IPS-18c (cell line): ENCODE results near the gene HM13.
A peak's percentile ranks its signal among the peaks of the same experiment; 100 is the strongest.
"Not testable (repeated sequence)": the region's sequence is repeated elsewhere in the genome, so short reads cannot be mapped to it uniquely, and the experiment has no call there.

ENCODE experiments used
- H3K4me3 ChIP-seq: 2 replicates; pipeline ENCODE4 v1.7.0; 2013; ENCODE audit warnings: low read depth, mild to moderate bottlenecking, low read length, moderate library complexity; ENCODE audit not compliant: insufficient read depth
- H3K9me3 ChIP-seq: one replicate; pipeline ENCODE4 v1.6.1; 2013; ENCODE audit warnings: mild to moderate bottlenecking, low read length, moderate library complexity; ENCODE audit not compliant: control insufficient read depth, insufficient read depth

The HM13 gene

GRCh38 chr20:31606804-31607639 is 92.8 kb downstream of the HM13 start:
- H3K4me3 ChIP-seq, result peak overlapping the region; percentile 99
- peaks cover 3% of the 10 kb centered on the region for H3K9me3 ChIP-seq

- Histone ChIP-seq H3K4me3 (peak overlapping the region; percentile 99; the same call in 1 of the 2 replicates), H3K9me3 (peaks cover 3% of the 10 kb centered on the region)
These were observed 93.5 kb downstream of the HM13 start for GRCh38 chr20:31607640-31608250.

GRCh38 chr20:31608251-31608945 is 94.2 kb downstream of the HM13 start:
- Histone ChIP-seq H3K9me3 (peaks cover 3% of the 10 kb centered on the region), H3K4me3 (peak overlapping the region; percentile 22; the same call in 1 of the 2 replicates)

GRCh38 chr20:31612271-31612640 is 98.0 kb downstream of the HM13 start:
- not testable (repeated sequence) for H3K9me3 ChIP-seq, H3K4me3 ChIP-seq

- peaks cover 2% of the 10 kb centered on the region for H3K9me3 ChIP-seq
- H3K4me3 ChIP-seq, result no peak overlapping the region
These were observed 101.2 kb downstream of the HM13 start for GRCh38 chr20:31615416-31615815.

GRCh38 chr20:31617432-31618104 is 103.3 kb downstream of the HM13 start:
- no peak overlapping the region for H3K4me3 ChIP-seq
- H3K9me3 ChIP-seq, result peaks cover 2% of the 10 kb centered on the region
